GM12878 (cell line): ENCODE results near the gene CTDNEP1. TPM values are rescaled to one million over a fixed set of nuclear protein-coding genes. Genes with fewer than 3 reads are reported as not detected.

Experiments used
- ATAC-seq: fragments of 200-7000 bp; cut with Tn5 transposase; 3 replicates; pipeline ENCODE4 v1.9.1; 2020; ENCODE audit warnings: mild to moderate bottlenecking, moderate library complexity
- BruUV-seq: library from RNA; stranded (reverse); fragments of 400-500 nt; replicated peaks from 2 replicates; lab custom pipeline; 2021; lab: Mats Ljungman, UMichigan
- CTCF ChIA-PET: fragments of 300-600 bp; sonication (Branson Sonifier 250); formaldehyde crosslinking; extraction: SDS; loops from one replicate; lab custom pipeline; 2021; ENCODE audit warnings: inconsistent platforms; lab: Yijun Ruan, JAX
- POLR2A ChIA-PET: fragments of 350-600 bp; formaldehyde crosslinking; extraction: SDS; loops from one replicate; lab custom pipeline; 2021; ENCODE audit warnings: inconsistent platforms; lab: Charles Lee
- RAD21 ChIA-PET: fragments of 300-600 bp; sonication (Branson Sonifier 250); formaldehyde crosslinking; loops from one replicate; lab custom pipeline; 2023; ENCODE audit warnings: antibody characterized with exemption; ENCODE audit not compliant: unreplicated experiment; lab: Charles Lee
- SMC1A ChIA-PET: fragments of 300-600 bp; sonication (Branson Sonifier 250); formaldehyde crosslinking; loops from one replicate; lab custom pipeline; 2023; ENCODE audit not compliant: unreplicated experiment, uncharacterized antibody; lab: Charles Lee
- DNase-seq: peaks from one replicate; pipeline ENCODE4 v3.0.0-alpha.2; 2011; ENCODE audit warnings: low read depth, low spot score
- FAIRE-seq: peaks from 3 replicates; lab custom pipeline; 2011; peaks lifted over from hg19 to GRCh38; lab: Jason Lieb, UNC
- H2AFZ ChIP-seq: 2 replicates; pipeline ENCODE4 v1.6.0; 2011; ENCODE audit warnings: low read depth, low read length, control low read depth; ENCODE audit not compliant: control insufficient read depth
- H3K27ac ChIP-seq: 2 replicates; pipeline ENCODE4 v1.5.1; 2011; ENCODE audit warnings: control low read depth; ENCODE audit not compliant: control insufficient read depth, insufficient read depth
- H3K27me3 ChIP-seq, 2 experiments: replicated peaks in 1 of 2; 2 replicates each; pipeline versions ENCODE4 v1.6.0 to v1.6.1; 2011; ENCODE audit warnings: low read length in 1 of 2; ENCODE audit not compliant: control insufficient read depth in 2 of 2, insufficient read depth in 2 of 2
- H3K36me3 ChIP-seq, 2 experiments: 2 replicates each; pipeline ENCODE4 v1.5.1; 2011; ENCODE audit warnings: low read length in 1 of 2; ENCODE audit not compliant: control insufficient read depth in 2 of 2, insufficient read depth in 2 of 2
- H3K4me1 ChIP-seq: 2 replicates; pipeline ENCODE4 v1.6.1; 2011; ENCODE audit warnings: mild to moderate bottlenecking, low read length, moderate library complexity, mixed read lengths; ENCODE audit not compliant: control insufficient read depth, insufficient read depth
- H3K4me2 ChIP-seq: 2 replicates; pipeline ENCODE4 v1.6.0; 2011; ENCODE audit warnings: control low read depth; ENCODE audit not compliant: control insufficient read depth, insufficient read depth
- H3K4me3 ChIP-seq: fragments of 200-600 bp; sonication (generic); 2 replicates; pipeline ENCODE4 v1.5.1; 2016
- H3K79me2 ChIP-seq: 2 replicates; pipeline ENCODE4 v1.6.0; 2011; ENCODE audit warnings: low read length; ENCODE audit not compliant: control insufficient read depth, insufficient read depth
- H3K9ac ChIP-seq: 2 replicates; pipeline ENCODE4 v1.8.0; 2011; ENCODE audit warnings: low read length, control low read depth, mixed read lengths; ENCODE audit not compliant: control insufficient read depth, insufficient read depth
- H3K9me3 ChIP-seq: replicated peaks from 3 replicates; pipeline ENCODE4 v1.5.1; 2011; ENCODE audit warnings: mild to moderate bottlenecking, low read length; ENCODE audit not compliant: control insufficient read depth, insufficient read depth
- H4K20me1 ChIP-seq: 2 replicates; pipeline ENCODE4 v1.6.0; 2011; ENCODE audit not compliant: control insufficient read depth, insufficient read depth
- HDGF ChIP-seq: fragments of 450-650 bp; IDR thresholded peaks from 2 replicates; pipeline ENCODE4 v1.6.1; 2016; ENCODE audit warnings: antibody characterized with exemption
- IKZF2 ChIP-seq, 2 experiments: fragments of 450-650 bp; IDR thresholded peaks; 2 replicates each; pipeline ENCODE4 v1.6.1; 2017; ENCODE audit warnings: mild to moderate bottlenecking in 2 of 2, moderate library complexity in 2 of 2
- MLLT1 ChIP-seq: fragments of 450-650 bp; IDR thresholded peaks from 2 replicates; pipeline ENCODE4 v1.6.1; 2016; ENCODE audit warnings: mild to moderate bottlenecking
- SP1 ChIP-seq: IDR thresholded peaks from one replicate; pipeline ENCODE4 v1.6.1; 2011; ENCODE audit warnings: low read depth, low read length
- YY1 ChIP-seq: IDR thresholded peaks from 2 replicates; pipeline ENCODE4 v1.6.1; 2011; ENCODE audit warnings: low read depth, mild to moderate bottlenecking, low read length
- WGBS: methylation state at CpG from one replicate; pipeline ENCODE4 v1.1.6; 2016; ENCODE audit warnings: low lambda C conversion rate; ENCODE audit not compliant: insufficient replicate concordance, insufficient coverage; ENCODE audit errors: missing lambda C conversion rate; 5-methylcytosine and 5-hydroxymethylcytosine counted together
- in situ Hi-C: fragments of 300-500 bp; cut with MboI; formaldehyde crosslinking; loops from 9 replicates; pipeline ENCODE4 v1.14.3; 2018; ENCODE audit warnings: mixed read lengths
- intact Hi-C: fragments of 100-400 bp; cut with micrococcal nuclease; formaldehyde crosslinking; loops from one replicate; pipeline ENCODE4 v1.14.2; 2022; ENCODE audit not compliant: unreplicated experiment
- polyA plus RNA-seq, 11 experiments: library from polyadenylated mRNA; depleted of rRNA in 4 of 11; unstranded in 6 of 11; stranded (reverse) in 5 of 11; fragments of >200 nt; fragmentation: Nextera tagmentation in 4 of 11; fragmentation: Illumina TruSeq in 1 of 11; extraction: Ambion mirVana in 4 of 11; extraction: Trizol in 1 of 11; gene quantifications; 1 replicate in 1 of 11; 2 replicates in 10 of 11; pipeline versions ENCODE4 v1.2.1 to v1.2.3, GENCODE V29; 2011 to 2016; ENCODE audit warnings: inconsistent platforms in 2 of 11, missing spikeins in 2 of 11, low read depth in 1 of 11
- total RNA-seq, 4 experiments: library from RNA; depleted of rRNA in 3 of 4; stranded (reverse); fragments of >200 nt in 3 of 4; fragmentation: Illumina TruSeq in 1 of 4; extraction: Trizol in 1 of 4; gene quantifications; 2 replicates each; pipeline versions ENCODE4 v1.2.1 to v1.2.3, GENCODE V29; 2013 to 2021

The CTDNEP1 gene
- total and polyA plus RNA-seq, 10 of the 15 experiments (the other 5 are each of a cell fraction or from before 2014, with no cell fraction given), result 23.7 to 176 (median 30.3) TPM

DNA sequence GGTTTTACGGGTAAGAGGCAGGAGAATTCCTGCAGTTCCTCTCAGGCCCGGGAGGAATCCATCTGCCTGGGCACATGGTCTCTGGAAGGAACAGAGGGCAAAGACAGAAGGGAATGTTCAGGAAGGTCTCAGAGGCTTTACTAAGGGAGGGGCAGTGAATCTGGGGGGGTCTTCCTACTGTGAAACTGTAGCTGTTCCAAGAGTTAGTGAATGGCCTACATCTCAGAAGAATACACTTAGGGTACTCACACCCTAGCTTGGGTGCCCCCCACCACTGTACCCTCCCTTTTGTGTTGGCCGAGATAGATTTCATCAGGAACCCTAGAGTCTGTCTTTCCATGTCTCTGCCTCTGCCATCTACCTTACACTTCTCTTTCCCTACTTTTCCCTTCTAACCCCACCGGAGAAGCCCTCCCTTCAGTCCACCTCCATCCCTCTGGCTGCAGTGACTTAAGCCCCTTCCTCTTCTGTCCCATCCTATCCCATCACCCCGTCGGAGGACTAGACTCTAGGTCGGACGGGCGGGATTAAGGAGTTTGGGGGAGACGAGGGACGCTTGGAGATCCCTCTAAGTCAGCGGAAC, 32.2 kb downstream of the CTDNEP1 start:
- H3K4me2 ChIP-seq, result peak overlapping the region; percentile 97
- no peak for ATAC-seq
- ChIA-PET SMC1A (interaction anchor here (0.6 to 4.8 kb wide), 7 partner anchors 9 to 173 kb away, joined by 3 to 34 read pairs (median 4); partner anchors contain the start of genes DVL2 and GABARAP), POLR2A (interaction anchor here (0.6 to 5.9 kb wide), 7 partner anchors 14 to 334 kb away, joined by 3 to 60 read pairs (median 22); partner anchors contain the start of genes ACAP1, CTDNEP1, DVL2 and ELP5), RAD21 (interaction anchor here (0.9 to 3.2 kb wide), 10 partner anchors 10 to 173 kb away, joined by 3 to 51 read pairs (median 4); partner anchors contain the start of genes CTDNEP1, ELP5, GABARAP and NEURL4), CTCF (interaction anchor here (2.1 to 5.1 kb wide), 8 partner anchors 13 to 173 kb away, joined by 4 to 70 read pairs (median 18); partner anchors contain the start of genes DVL2, GABARAP and PHF23)
- no peaks in the 10 kb centered on the region for H4K20me1 ChIP-seq
- WGBS, result 19% methylated on average over 12 of the region's 12 CpGs
- H3K27ac ChIP-seq, result peak overlapping the region; percentile 92
- BruUV-seq, result no TSS peak
- no peaks in the 10 kb centered on the region for H3K9me3 ChIP-seq
- H3K36me3 ChIP-seq, result peaks cover 8 to 11% of the 10 kb centered on the region in 2 experiments
- in situ Hi-C loops, result no loop called here
- H3K4me3 ChIP-seq, result peak overlapping the region; percentile 81
- DNase-seq, result no peak
- no peak for FAIRE-seq
- peaks cover 14% of the 10 kb centered on the region for H3K79me2 ChIP-seq
- peak overlapping the region; percentile 86 for H3K9ac ChIP-seq
- H2AFZ ChIP-seq, result peak overlapping the region; percentile 39
- no peaks in the 10 kb centered on the region for H3K27me3 ChIP-seq
- H3K4me1 ChIP-seq, result peaks cover 15% of the 10 kb centered on the region
- intact Hi-C loops, result no loop called here
- TF ChIP-seq MLLT1 (0 out of 2 replicates have a peak, but pooled peaks have one; percentile 19), SP1 (peak; percentile 6), HDGF (peak; percentile 48; the same call in 1 of the 2 replicates), YY1 (no peak), IKZF2 (IDR thresholded peaks at IDR 0.05) (peak in 1 of 2 experiments; percentile 33; a peak in 1 of 4 replicates)
